AG09319 (cell line): Measurements from ENCODE around the gene ZFYVE21.

Experiments used
- DNase-seq: peaks from one replicate; pipeline ENCODE4 v3.0.0-alpha.2; 2010; ENCODE audit warnings: low read depth; ENCODE audit errors: extremely low read depth
- TF ChIP-seq, protein P1 (sequence below): IDR thresholded peaks from 2 replicates; pipeline ENCODE4 v1.5.1; 2011; ENCODE audit warnings: low read depth, mild to moderate bottlenecking, inconsistent platforms, low read length, moderate library complexity

ZFYVE21 gene

DNA sequence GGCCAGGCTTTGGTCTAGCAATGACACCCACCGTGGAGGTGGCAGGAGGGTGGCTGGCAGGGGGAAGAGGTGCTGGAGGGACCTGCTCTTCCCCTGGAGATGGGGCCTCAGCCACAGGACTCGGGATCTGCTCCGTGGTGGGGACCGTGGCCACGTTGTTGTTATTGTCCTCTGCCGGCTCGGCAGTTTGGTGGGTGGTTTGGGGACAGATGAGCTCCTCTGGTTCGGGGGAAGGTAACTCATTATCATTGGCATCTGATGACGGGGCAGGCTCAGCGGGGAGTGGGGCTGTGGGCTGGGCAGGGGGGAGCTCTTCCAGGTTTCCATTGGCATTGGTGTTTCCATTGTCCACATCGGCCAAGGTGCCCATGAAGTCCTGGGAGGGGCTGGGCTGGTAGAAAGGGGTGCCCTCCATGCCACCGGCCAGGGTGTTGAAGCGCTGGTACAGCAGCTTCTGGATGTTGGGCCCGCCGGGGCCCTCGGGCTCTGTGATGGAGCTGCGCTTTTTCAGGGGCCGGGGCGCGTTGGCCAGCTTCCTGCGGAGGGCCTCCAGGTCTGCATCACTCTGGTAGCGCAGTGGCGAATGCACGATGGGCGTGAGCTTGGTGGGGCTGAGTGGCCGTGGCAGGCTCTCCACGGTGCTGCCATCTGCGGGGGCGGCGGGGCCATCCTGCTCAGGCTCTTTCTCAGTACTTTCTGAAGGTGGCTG, 24.3 kb downstream of the ZFYVE21 start:
- DNase-seq = no peak
- TF ChIP-seq, protein P1, sequence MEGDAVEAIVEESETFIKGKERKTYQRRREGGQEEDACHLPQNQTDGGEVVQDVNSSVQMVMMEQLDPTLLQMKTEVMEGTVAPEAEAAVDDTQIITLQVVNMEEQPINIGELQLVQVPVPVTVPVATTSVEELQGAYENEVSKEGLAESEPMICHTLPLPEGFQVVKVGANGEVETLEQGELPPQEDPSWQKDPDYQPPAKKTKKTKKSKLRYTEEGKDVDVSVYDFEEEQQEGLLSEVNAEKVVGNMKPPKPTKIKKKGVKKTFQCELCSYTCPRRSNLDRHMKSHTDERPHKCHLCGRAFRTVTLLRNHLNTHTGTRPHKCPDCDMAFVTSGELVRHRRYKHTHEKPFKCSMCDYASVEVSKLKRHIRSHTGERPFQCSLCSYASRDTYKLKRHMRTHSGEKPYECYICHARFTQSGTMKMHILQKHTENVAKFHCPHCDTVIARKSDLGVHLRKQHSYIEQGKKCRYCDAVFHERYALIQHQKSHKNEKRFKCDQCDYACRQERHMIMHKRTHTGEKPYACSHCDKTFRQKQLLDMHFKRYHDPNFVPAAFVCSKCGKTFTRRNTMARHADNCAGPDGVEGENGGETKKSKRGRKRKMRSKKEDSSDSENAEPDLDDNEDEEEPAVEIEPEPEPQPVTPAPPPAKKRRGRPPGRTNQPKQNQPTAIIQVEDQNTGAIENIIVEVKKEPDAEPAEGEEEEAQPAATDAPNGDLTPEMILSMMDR = no peak

DNA sequence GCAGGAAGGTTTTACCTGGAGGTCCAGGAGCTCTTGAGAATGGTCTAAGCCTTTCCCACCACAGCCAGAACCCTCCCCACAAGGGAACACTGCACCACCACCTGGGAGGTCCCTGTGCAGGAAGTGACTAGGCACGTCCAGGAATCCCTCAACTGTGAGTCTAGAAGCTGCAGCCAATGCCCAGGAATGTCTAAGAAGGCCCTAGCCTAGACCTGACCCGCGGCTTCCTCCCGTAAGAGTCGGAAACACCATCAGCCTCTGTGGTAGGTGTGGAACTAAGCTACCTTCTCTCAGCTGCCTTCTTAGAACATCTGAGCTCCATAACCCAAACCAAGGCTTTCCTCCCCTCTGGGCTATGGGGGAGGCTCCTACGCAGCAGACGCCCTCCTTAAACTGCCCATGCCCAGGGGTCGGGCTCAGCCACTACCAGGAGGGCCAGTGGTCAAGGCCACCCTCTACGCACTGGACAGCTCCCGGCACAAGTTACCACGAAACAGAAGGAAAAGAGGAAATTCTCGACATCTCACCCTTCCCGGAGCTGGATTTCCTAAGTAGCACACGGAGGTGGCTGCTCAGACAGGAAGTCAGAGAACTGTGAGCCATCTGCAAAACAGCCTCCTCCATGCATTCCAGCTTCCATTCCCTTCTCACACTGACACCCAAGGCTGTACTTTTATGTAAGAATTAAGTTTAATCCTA, 25.5 kb downstream of the ZFYVE21 start:
- TF ChIP-seq, protein P1 = no peak
- DNase-seq = no peak

DNA sequence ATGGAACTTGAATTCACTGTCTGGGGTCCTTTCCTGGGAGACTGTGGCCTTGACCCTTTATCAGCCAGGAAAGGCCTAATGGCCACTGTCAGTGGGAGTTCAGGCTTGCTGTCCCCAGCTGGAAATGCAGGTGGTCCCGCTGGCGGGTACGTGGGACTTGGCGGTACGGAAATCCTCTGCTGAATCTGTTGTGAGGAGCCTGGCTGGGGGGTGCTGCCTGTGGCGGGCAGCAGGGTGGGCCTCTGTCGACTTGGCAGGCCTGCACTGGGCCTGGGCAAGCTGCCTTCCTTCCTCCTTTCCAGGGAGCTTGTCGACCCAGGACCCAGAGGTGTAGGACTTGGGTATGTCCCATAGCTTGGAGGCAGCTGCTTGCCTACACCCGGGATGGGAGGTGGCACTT, 26.3 kb downstream of the ZFYVE21 start:
- TF ChIP-seq, protein P1 = no peak
- DNase-seq = no peak

DNA sequence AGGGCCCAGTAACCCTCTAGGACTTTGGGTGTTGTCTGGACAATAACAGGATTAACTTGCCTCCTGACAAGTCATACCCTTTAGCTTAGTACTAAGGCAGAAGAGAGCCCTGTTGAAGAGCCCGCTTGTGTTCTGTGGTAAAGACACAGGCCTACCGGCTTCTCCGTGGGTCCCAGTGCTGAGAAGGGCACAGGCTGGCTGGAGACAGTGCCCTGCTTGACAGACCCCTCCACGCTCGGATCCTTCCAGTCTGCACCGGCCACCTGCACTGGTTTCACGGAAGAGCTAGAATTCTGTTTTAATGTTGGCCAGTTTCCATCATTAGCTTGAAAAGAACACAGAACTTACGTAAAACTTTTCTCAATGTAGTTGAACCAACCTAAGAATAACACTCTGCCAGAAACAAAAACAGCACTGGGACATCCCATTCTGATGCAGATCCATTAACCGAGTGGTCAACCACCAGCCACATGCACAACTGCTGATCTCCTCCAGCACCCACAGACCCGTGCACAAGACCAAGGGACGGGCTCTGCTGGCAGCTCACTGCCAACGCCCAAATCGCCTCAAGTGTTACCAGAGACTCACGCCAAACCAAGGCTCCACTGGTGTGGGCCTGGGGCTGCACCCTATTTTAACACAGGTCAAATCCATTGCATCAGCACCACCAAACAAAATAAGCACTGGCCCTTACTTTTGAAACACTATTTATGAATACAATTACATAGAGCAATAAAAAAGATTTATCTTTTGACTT, 27.1 kb downstream of the ZFYVE21 start:
- DNase-seq = no peak
- TF ChIP-seq, protein P1 = no peak

DNA sequence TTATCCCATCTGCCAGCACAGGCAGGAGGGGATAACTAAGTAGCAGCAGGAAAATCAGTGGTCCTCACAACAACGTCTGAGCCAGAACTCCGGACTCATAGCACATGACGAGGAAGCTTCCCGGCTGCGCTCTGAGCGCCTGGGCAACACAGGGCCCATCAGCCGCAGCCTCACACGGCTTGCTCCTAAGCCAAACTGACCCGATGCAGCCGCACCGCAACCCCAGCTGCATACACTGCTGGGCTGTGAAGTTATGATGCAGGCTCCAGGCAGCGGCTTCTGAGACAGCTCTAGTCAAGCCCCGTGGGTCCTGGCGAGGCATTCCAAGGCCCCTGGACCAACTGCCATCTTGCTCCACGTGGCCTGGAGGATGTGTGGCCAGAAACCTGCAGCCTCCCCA, 28.1 kb downstream of the ZFYVE21 start:
- TF ChIP-seq, protein P1 = no peak
- DNase-seq = no peak

DNA sequence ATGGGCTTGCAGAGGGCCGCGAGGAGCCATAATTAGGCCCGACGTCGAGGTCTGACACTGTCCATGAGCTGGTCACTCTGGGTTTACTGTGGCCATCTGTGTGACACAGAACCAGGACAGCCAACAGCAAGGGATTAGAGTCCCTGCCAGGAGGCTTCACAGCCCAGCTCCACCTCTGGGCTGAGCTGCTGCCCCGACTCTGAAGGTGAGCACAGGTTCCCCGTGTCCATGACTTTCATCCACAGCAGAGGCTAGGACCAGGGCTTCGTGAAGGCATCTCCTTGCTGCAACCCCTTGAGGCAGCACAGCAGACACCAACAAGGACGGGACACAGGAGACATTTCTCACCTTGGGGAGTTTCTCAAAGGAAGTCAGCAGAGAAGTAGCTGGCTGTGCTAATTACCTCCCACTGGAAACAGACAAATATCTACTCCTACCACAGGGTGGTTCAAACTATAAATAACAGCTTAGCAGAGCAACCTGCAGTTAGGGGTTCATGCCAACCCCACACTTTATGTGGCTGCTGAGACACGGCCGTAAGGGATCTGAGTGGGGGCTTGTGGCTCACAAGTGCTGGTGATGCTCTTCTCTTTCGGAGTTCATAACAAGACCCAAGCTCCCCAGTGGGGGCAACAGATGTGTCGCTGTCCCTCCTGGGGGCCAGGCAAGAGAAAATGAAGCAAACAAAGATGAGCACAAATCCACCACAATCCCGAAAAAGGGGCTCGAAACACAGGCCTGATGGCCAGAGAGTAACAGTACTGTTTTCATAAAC, 29.2 kb downstream of the ZFYVE21 start:
- TF ChIP-seq, protein P1 = no peak
- DNase-seq = no peak
